ACC112 (cell line): ENCODE results near the gene KLC4.
A peak's percentile ranks its signal among the peaks of the same experiment; 100 is the strongest.

Source experiments
- H2AFZ ChIP-seq: fragments of 200-600 bp; sonication (generic); one replicate; pipeline ENCODE4 v1.6.0; 2017; ENCODE audit warnings: antibody characterized with exemption, low read length; ENCODE audit not compliant: unreplicated experiment
- H3K27ac ChIP-seq: fragments of 200-600 bp; sonication (generic); 2 replicates; pipeline ENCODE4 v1.5.1; 2014; ENCODE audit warnings: low read depth, mild to moderate bottlenecking, antibody characterized with exemption, low read length, moderate library complexity
- H3K27me3 ChIP-seq: fragments of 200-600 bp; sonication (generic); 2 replicates; pipeline ENCODE4 v1.6.1; 2014; ENCODE audit warnings: mild to moderate bottlenecking, antibody characterized with exemption, low read length, moderate library complexity, mixed read lengths; ENCODE audit not compliant: insufficient read depth
- H3K36me3 ChIP-seq: fragments of 200-600 bp; sonication (generic); 2 replicates; pipeline ENCODE4 v1.6.1; 2016; ENCODE audit warnings: mild to moderate bottlenecking, antibody characterized with exemption, low read length, moderate library complexity, mixed read lengths; ENCODE audit not compliant: insufficient read depth
- H3K4me1 ChIP-seq: fragments of 200-600 bp; sonication (generic); one replicate; pipeline ENCODE4 v1.6.1; 2016; ENCODE audit warnings: low read length, mixed read lengths; ENCODE audit not compliant: insufficient read depth, unreplicated experiment, control insufficient read depth
- H3K4me3 ChIP-seq: fragments of 200-600 bp; sonication (generic); 2 replicates; pipeline ENCODE4 v1.5.1; 2014; ENCODE audit warnings: mild to moderate bottlenecking, low read depth, low read length
- H3K79me2 ChIP-seq: fragments of 200-600 bp; sonication (generic); one replicate; pipeline ENCODE4 v1.6.0; 2016; ENCODE audit warnings: low read length; ENCODE audit not compliant: control insufficient read depth, unreplicated experiment, insufficient read depth

Gene KLC4

DNA sequence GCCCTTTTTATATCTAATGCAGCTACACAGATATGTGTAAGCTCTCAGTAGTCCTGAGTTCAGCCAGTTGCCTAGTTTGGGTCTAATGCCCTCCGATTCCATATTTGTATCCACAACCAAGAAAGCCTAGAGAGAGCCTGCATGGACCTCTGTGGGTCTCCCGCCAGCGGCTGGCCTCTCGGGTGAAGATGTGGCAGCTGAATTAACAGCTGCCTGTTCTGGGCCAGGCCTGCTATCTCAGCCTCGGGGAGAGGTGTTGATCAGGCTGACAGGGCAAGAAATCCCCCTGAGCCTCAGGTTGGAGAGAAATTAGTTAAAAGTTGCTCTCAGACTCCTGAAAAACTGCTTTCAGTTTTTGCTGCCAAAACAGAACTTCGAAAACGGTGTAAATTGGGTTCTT is 36.5 kb downstream of the KLC4 start:
- no peak overlapping the region for H2AFZ ChIP-seq
- H3K79me2 ChIP-seq: peaks cover 28% of the 10 kb centered on the region
- H3K4me1 ChIP-seq: peaks cover 29% of the 10 kb centered on the region
- no peaks in the 10 kb centered on the region for H3K27me3 ChIP-seq
- no peaks in the 10 kb centered on the region for H3K36me3 ChIP-seq
- H3K4me3 ChIP-seq: no peak overlapping the region
- peak overlapping the region; percentile 54; the same call in 1 of the 2 replicates for H3K27ac ChIP-seq

DNA sequence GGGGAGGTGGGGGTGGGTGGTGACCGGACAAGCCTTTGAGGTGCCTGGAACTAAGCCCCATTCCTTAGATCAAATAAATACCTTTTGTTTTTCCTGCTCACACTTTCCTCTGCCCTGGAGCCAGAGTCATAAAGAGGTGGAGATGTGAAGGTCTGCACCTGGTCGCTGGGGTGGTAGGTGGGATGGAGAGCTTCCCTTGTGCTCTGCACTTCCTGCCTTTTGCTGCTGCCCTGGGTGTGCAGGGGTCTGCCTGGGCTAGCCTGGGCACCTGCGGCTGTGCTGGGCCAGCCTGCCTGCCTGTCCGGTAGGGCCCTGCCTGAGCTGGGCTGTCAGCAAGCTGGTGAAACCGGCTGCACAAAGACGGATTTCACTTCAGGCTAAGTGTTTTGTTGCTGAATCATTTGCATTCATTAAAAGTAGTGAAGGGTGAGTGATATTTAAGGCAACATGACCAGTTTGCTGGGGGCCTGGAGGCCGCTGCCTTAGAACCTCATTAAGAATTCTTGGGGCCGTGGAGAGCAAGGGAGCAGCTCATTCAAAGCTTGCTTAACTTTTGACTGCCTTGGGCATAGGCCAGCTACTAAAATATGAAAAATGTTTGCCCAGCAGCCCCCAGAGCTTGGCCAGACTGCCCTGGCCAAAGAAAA is 37.1 kb downstream of the KLC4 start:
- Histone ChIP-seq H3K27ac (peak overlapping the region; percentile 54), H3K27me3 (no peaks in the 10 kb centered on the region), H3K4me3 (peak overlapping the region; percentile 44), H3K4me1 (peaks cover 29% of the 10 kb centered on the region), H3K36me3 (no peaks in the 10 kb centered on the region), H3K79me2 (peaks cover 27% of the 10 kb centered on the region), H2AFZ (no peak overlapping the region)

DNA sequence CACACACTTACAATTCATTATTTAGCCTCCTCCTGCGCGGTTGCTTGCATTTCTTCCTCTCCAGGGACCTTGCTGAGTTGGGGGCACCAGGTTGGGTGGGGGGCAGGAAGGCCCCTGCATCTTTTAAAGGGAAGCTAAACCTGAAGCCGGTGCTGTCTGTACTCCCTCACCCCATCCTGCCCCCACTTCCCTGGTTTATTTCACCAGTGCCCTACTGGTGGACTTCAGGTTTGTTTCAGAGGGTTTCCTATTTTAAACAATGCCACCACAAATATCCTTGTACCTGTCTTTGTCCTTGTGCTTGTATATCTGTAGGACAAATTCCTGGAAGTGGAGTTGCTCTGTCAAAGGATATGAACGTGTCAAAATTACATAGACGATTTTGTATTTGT is 37.7 kb downstream of the KLC4 start:
- H3K4me1 ChIP-seq: peaks cover 29% of the 10 kb centered on the region
- no peaks in the 10 kb centered on the region for H3K36me3 ChIP-seq
- peak overlapping the region; percentile 44 for H3K4me3 ChIP-seq
- no peak overlapping the region for H2AFZ ChIP-seq
- peak overlapping the region; percentile 54 for H3K27ac ChIP-seq
- peaks cover 25% of the 10 kb centered on the region for H3K79me2 ChIP-seq
- no peaks in the 10 kb centered on the region for H3K27me3 ChIP-seq

DNA sequence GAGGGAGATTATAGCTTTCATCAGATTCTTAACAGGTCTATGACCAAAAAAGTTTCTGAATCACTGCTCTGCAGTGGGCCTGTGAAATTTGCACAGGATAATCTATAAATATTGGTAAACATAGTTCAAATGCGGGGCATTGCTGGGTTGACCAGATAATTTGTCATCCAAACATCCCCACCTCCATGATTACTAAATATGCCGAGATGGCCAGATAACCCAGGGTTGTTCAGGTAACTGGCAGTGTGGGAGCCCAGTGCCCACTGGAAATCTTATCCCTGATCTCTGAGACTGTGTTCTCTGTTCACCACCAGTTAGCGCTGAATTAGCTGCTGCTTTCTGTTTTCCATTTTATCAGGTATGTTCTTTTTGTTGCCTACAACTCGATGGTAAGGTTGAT is 38.1 kb downstream of the KLC4 start:
- no peaks in the 10 kb centered on the region for H3K36me3 ChIP-seq
- no peak overlapping the region for H2AFZ ChIP-seq
- H3K79me2 ChIP-seq: peaks cover 21% of the 10 kb centered on the region
- H3K27ac ChIP-seq: peak overlapping the region; percentile 54
- H3K4me3 ChIP-seq: peak overlapping the region; percentile 44; the same call in 1 of the 2 replicates
- H3K27me3 ChIP-seq: no peaks in the 10 kb centered on the region
- peaks cover 29% of the 10 kb centered on the region for H3K4me1 ChIP-seq

DNA sequence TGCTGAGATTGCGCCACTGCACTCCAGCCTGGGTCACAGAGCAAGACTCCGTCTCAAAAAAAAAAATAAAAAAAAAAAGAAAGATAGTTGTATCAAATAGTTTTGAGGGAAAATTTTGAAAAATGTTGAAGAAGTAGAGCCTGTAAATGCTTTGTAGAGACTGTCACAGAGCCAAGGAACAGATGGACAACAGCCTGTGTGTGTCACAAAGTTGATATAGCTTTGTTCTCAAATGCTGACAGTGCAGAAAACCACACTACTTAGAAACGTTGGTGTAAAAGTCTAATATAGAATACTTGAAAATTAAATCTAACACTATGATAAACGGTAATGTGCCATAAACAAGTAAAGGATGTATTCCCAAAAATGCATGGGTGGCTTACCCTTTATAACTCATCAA is 42.1 kb downstream of the KLC4 start:
- Histone ChIP-seq H3K27ac (no peak overlapping the region), H3K36me3 (no peaks in the 10 kb centered on the region), H3K79me2 (peaks cover 14% of the 10 kb centered on the region), H3K4me1 (peaks cover 16% of the 10 kb centered on the region), H3K27me3 (no peaks in the 10 kb centered on the region), H2AFZ (no peak overlapping the region), H3K4me3 (no peak overlapping the region)

DNA sequence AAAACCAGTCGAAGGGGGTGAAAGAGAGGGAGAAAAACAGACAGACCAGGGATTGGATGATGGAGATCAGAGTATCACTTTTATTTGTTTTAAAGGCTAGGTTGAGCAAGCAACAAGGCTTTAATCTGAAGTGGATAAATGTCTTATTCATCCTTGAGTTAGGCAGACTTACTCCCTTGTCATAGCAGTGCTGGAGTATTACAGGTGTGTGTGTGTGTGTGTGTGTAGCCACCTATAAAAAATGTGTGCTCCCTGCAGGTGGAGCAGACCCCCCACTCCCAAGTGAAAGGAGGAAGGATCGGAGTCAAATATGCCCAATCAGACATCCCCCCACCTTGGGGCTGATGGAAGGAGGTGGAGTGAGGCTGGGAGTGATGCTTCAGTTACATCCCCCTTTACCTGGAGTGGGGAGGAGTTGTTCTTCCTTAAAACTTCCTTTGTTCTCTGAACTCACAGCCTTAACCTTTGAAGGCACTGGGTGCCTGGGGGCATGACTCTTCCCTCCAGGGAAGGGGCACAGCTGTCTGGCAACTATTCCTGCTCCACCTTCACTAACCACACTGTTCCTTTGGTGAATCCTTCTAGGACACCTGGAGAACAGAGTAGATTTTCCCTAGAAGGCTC is 43.9 kb downstream of the KLC4 start:
- Histone ChIP-seq H3K4me3 (no peak overlapping the region), H3K27me3 (no peaks in the 10 kb centered on the region), H3K36me3 (no peaks in the 10 kb centered on the region), H2AFZ (no peak overlapping the region), H3K79me2 (peaks cover 4% of the 10 kb centered on the region), H3K4me1 (no peaks in the 10 kb centered on the region), H3K27ac (no peak overlapping the region)

DNA sequence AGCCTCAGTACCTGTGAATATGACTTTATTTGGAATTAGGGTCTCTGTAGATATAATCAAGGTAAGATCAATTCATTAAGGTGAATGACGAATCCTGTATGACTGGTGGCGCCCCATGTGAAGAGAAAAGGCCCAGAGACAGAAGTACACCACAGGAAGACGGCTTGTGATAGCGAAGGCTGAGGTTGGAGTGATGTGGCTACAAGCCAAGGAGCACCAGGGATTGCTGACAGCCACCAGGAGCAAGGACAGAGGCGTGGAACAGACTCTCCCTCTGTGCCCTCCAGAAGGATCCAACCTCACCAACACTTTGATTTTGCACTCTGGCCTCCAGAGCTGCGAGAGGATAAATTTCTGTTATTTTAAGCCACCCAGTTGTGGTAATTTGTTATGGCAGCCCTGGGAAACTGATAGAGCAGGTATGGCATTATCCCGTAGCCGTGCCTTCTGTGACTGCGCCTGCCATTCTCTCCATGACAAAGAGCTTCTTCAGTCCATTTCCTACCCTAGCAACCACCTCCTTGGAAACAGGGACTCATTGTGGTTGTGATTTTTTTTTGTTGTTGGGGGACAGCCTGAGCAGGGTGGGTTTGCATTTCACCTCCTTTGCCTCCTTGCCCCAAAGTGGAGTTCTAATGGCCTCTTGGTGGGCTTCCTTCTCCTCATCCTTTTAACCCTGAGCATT is 46.2 kb downstream of the KLC4 start:
- Histone ChIP-seq H3K27me3 (no peaks in the 10 kb centered on the region), H3K4me1 (no peaks in the 10 kb centered on the region), H2AFZ (no peak overlapping the region), H3K36me3 (no peaks in the 10 kb centered on the region), H3K4me3 (no peak overlapping the region), H3K27ac (no peak overlapping the region), H3K79me2 (peaks cover 1% of the 10 kb centered on the region)

DNA sequence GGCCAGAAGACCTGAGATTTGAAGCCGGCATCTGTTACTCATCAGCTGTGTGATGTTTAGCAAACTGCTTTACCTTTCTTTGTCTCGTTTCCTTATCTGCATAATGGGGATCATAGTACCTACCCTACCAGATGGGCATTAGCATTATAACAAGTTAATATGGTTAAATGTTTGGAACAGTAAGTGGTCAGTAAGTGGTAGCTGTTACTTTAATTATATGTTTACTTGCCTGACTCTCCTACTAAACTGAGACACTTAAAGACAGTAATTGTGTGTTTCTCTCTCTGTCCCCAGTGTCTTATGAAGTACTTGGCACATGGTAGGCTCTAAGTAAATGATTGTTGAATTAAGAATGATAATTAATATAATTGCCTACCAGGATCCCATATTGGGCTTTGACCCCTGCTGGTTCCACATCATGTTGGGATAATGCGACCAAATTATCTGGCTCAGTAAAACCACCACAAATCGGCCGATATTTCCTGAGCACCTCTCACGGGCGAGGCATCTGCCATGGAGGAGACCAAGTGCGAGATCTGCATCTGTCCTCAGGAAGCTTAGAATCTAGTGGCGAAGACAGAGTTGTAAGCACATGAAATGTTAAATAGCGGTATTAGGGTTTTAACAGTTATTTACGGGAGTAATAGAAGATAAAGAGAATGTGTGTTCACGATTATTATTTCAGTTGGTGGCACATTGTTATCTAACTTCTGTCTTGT is 48.1 kb downstream of the KLC4 start:
- H2AFZ ChIP-seq: no peak overlapping the region
- H3K36me3 ChIP-seq: no peaks in the 10 kb centered on the region
- H3K4me3 ChIP-seq: no peak overlapping the region
- no peaks in the 10 kb centered on the region for H3K4me1 ChIP-seq
- H3K27ac ChIP-seq: no peak overlapping the region
- no peaks in the 10 kb centered on the region for H3K79me2 ChIP-seq
- H3K27me3 ChIP-seq: no peaks in the 10 kb centered on the region

DNA sequence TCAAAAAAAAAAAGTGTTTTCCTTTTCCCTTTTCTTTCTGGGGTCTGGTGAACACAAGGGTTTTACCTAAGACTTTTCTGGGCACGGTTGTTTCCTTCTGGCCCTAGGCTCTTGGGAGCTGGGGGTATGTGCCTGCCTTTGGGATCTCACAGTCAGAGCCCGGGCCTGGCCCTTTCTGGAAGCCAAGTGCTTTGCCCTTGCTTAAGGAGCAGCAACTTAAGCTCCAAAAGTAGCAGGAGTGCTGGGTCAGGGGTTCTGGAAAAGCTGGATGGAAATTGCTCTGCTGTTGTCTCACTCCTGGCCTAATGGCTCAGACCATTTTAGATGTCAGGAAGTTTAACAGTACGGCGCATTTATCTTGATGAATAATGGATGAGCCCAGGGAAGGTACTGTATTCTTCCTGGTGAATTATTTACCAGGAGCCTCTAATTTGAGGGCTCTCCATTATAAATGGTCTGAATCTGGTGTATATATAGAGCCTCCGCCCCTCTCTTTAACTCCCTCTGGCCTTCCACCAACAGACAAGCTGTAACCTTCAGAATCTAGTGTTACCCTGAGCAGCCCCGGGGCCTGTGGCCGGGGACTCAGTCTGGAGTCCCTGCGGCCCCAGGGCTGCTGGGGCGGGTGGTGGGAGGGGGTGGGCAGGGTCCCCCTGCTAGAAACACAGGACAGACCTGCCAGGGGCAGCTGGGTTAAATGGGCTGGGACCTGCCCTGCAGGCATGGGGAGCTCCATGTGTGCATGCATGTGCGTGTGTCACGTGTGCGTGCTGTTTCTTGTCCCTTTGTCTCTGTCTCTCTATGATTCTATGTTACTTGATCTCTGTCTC is 54.2 kb downstream of the KLC4 start:
- H3K27ac ChIP-seq: no peak overlapping the region
- no peaks in the 10 kb centered on the region for H3K4me1 ChIP-seq
- no peaks in the 10 kb centered on the region for H3K36me3 ChIP-seq
- H2AFZ ChIP-seq: no peak overlapping the region
- H3K4me3 ChIP-seq: no peak overlapping the region
- no peaks in the 10 kb centered on the region for H3K27me3 ChIP-seq
- no peaks in the 10 kb centered on the region for H3K79me2 ChIP-seq

DNA sequence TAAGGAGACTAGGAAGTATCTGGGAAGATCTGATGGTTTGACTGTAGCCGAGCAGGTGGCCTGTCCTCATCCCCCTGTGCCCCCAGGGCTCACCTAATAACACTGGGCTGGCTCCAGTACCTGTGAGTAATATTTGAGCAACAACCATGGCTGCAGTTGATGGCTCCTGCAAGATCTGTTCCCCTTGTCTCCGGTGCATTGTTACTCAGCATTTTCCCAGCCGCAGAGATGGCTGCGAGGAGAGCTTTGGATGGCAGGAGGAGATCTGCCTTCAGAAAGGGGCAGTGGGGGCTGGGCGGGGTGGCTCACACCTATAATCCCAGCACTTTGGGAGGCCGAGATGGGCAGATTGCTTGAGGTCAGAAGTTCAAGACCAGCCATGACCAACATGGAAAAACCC is 55.9 kb downstream of the KLC4 start:
- Histone ChIP-seq H2AFZ (no peak overlapping the region), H3K36me3 (no peaks in the 10 kb centered on the region), H3K4me1 (peaks cover 1% of the 10 kb centered on the region), H3K27me3 (no peaks in the 10 kb centered on the region), H3K27ac (no peak overlapping the region), H3K4me3 (no peak overlapping the region), H3K79me2 (peaks cover 3% of the 10 kb centered on the region)
